Esophagus muscularis mucosa (tissue), 4 donors: ENCODE results near the gene IGLL5. TPM values are rescaled to one million over a fixed set of nuclear protein-coding genes. Genes with fewer than 3 reads are reported as not detected.

Source experiments
- DNase-seq: peaks from one replicate; pipeline ENCODE4 v3.0.0-alpha.2; 2017; ENCODE audit errors: extremely low spot score
- H3K27ac ChIP-seq, 4 donors: fragments of 200-600 bp; sonication (generic); replicated peaks in 1 of 4; 1 replicate in 3 of 4; 2 replicates in 1 of 4; pipeline ENCODE4 v1.5.1; 2016 to 2019; ENCODE audit warnings: mild to moderate bottlenecking in 1 of 4
- H3K27me3 ChIP-seq, 4 donors: fragments of 200-600 bp; sonication (generic); one replicate each; pipeline versions ENCODE4 v1.5.1 to v1.6.0; 2016 to 2019
- H3K36me3 ChIP-seq, 4 donors: fragments of 200-600 bp; sonication (generic); one replicate each; pipeline ENCODE4 v1.5.1; 2016 to 2019
- H3K4me1 ChIP-seq, 4 donors: fragments of 200-600 bp; sonication (generic); one replicate each; pipeline ENCODE4 v1.5.1; 2016 to 2019
- H3K4me3 ChIP-seq, 4 donors: fragments of 200-600 bp; sonication (generic); 1 replicate in 2 of 4; 2 replicates in 2 of 4; pipeline ENCODE4 v1.5.1; 2016 to 2019; ENCODE audit warnings: mild to moderate bottlenecking in 4 of 4, moderate library complexity in 1 of 4
- H3K9me3 ChIP-seq, 4 donors: fragments of 200-600 bp; sonication (generic); 1 replicate in 3 of 4; 2 replicates in 1 of 4; pipeline ENCODE4 v1.5.1; 2016 to 2019
- CTCF ChIP-seq, 3 experiments: fragments of 200-600 bp in 2 of 3; fragments of 450-650 bp in 1 of 3; sonication (generic) in 2 of 3; IDR thresholded peaks; one replicate each; pipeline ENCODE4 v1.5.1; 2017 to 2019; ENCODE audit warnings: antibody characterized with exemption in 3 of 3, mild to moderate bottlenecking in 2 of 3, moderate library complexity in 1 of 3
- EP300 ChIP-seq: sonication (generic); formaldehyde crosslinking; IDR thresholded peaks from one replicate; pipeline ENCODE4 v1.6.1; 2017; ENCODE audit warnings: antibody characterized with exemption
- POLR2A ChIP-seq: fragments of 450-650 bp; IDR thresholded peaks from one replicate; pipeline ENCODE4 v1.6.1; 2017; ENCODE audit warnings: antibody characterized with exemption, moderate library complexity, mild to moderate bottlenecking, low read depth
- POLR2AphosphoS5 ChIP-seq, 2 donors: sonication (generic); formaldehyde crosslinking; IDR thresholded peaks; one replicate each; pipeline ENCODE4 v1.6.1; 2017; ENCODE audit warnings: antibody characterized with exemption in 2 of 2
- WGBS: methylation state at CpG from one replicate; pipeline ENCODE4 v1.1.5; 2018; 5-methylcytosine and 5-hydroxymethylcytosine counted together
- intact Hi-C: fragments of 100-400 bp; cut with DNase I; formaldehyde crosslinking; loops from one replicate; pipeline ENCODE4 v1.15.1; 2023
- total RNA-seq, 4 donors: library from RNA; depleted of rRNA; stranded (reverse); fragments of >200 nt; gene quantifications; one replicate each; pipeline versions ENCODE4 v1.1.0 to v1.2.1, GENCODE V29; 2016

The IGLL5 gene
- total RNA-seq, 4 donors from 2014 or later, result 0.39 to 1.3 (median 0.80) TPM; not detected in 1

GRCh38 chr22:22842085-22842484, 45.5 kb upstream of the IGLL5 start:
- Histone ChIP-seq H3K4me3 (no peak overlapping the region), H3K27ac (no peak overlapping the region), H3K9me3 (peaks cover 0 to 5% (median 0%) of the 10 kb centered on the region in 4 donors), H3K36me3 (no peaks in the 10 kb centered on the region), H3K27me3 (peaks cover 0 to 19% (median 0%) of the 10 kb centered on the region in 4 donors), H3K4me1 (no peaks in the 10 kb centered on the region)
- TF ChIP-seq POLR2A (no peak), EP300 (no peak), CTCF (IDR thresholded peaks at IDR 0.05) (no peak), POLR2AphosphoS5 (IDR thresholded peaks at IDR 0.05) (no peak)
- intact Hi-C loops, result no loop called here
- DNase-seq, result no peak

DNA sequence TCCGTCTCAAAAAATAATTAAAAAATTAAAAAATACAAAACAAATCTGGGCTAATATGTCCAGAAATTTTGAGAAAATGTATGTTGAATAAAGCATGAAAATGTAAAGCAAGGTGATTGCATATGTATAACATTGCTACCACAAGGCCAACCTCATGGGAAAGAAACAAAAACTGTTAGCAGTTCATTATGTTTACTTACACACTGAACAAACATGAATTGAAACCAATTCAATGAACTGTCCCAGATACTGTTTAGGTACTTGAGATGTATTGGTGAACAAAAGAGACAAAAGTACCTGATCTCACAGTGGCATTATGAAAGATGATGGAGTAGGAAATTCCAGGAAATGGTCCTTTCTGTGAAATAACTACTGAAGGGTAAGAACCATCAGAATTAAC, 43.8 kb upstream of the IGLL5 start:
- 89% methylated on average over 1 of the region's 1 CpG for WGBS
- Histone ChIP-seq H3K36me3 (no peaks in the 10 kb centered on the region), H3K27me3 (peaks cover 0 to 12% (median 4%) of the 10 kb centered on the region in 4 donors), H3K27ac (no peak overlapping the region), H3K9me3 (peaks cover 0 to 5% (median 0%) of the 10 kb centered on the region in 4 donors), H3K4me3 (no peak overlapping the region), H3K4me1 (no peaks in the 10 kb centered on the region)
- intact Hi-C loops, result no loop called here
- DNase-seq, result no peak
- TF ChIP-seq POLR2A, result no peak
- no peak for TF ChIP-seq CTCF (IDR thresholded peaks at IDR 0.05)
- TF ChIP-seq EP300, result no peak
- no peak for TF ChIP-seq POLR2AphosphoS5 (IDR thresholded peaks at IDR 0.05)

DNA sequence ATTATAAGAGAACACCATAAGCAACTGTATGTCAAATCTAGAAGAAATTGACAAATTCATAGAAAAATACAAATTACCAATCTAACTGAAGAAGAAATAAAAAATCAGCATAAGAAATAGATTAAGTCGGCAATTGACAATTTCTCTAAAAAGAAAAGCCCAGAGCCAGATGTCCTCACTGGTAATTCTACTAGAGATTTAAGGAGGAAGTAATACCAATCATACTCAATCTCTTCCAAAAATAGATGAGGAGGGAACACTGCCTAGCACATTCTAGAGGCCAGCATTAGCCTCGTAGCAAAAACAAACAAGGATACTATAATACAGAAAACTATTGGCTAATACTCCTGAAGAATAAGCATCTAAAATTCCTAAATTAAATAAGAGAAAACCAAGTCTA, 40.4 kb upstream of the IGLL5 start:
- TF ChIP-seq POLR2A (no peak), EP300 (no peak), CTCF (IDR thresholded peaks at IDR 0.05) (no peak), POLR2AphosphoS5 (IDR thresholded peaks at IDR 0.05) (no peak)

DNA sequence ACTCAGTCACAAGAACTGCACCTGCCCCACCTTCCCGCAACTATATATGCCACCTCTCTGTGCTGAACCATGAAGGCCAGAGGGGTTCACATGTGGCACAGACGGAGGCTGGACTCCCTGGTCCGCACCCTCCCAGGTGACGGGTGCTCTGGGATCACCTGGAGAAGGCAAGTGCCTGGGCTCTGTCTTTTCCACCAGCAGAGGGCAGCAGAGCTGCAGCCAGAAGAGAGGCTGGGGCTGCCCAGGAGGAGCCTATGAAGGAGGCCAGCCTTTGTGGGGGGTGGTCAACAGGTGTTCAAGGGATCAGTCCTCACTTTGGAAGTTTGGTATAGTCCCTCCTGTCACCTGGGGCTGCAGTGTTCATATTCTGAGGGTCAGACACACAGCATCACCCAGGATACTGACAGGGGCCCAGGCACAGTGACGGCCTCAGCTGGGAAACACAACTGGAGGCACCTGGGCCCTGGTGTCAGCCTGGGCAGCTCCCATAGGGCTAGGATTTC, 39.2 kb upstream of the IGLL5 start:
- WGBS, result 8% methylated on average over 4 of the region's 5 CpGs
- peak; percentile 91 for DNase-seq
- intact Hi-C loops, result loop anchor here (5.0 kb wide), 1 partner anchor 109 kb away; no protein-coding TSS in a partner anchor

More for the DNA sequence above, 40.4 kb upstream of the IGLL5 start:
- Histone ChIP-seq H3K27ac (no peak overlapping the region), H3K9me3 (no peaks in the 10 kb centered on the region), H3K4me3 (no peak overlapping the region), H3K36me3 (no peaks in the 10 kb centered on the region), H3K4me1 (no peaks in the 10 kb centered on the region), H3K27me3 (peaks cover 0 to 22% (median 4%) of the 10 kb centered on the region in 4 donors)
- 20% methylated on average over 2 of the region's 2 CpGs for WGBS
- intact Hi-C loops, result loop anchor here (5.0 kb wide), 1 partner anchor 110 kb away; no protein-coding TSS in a partner anchor
- DNase-seq, result no peak

More for the DNA sequence above, 39.2 kb upstream of the IGLL5 start:
- H3K27ac ChIP-seq, result no peak overlapping the region
- H3K36me3 ChIP-seq, result no peaks in the 10 kb centered on the region
- no peak overlapping the region for H3K4me3 ChIP-seq
- TF ChIP-seq EP300, result no peak
- peak; percentile 73 to 82 (median 75) for TF ChIP-seq CTCF (IDR thresholded peaks at IDR 0.05)
- H3K27me3 ChIP-seq, result peaks cover 0 to 31% (median 4%) of the 10 kb centered on the region in 4 donors
- no peaks in the 10 kb centered on the region for H3K4me1 ChIP-seq
- no peaks in the 10 kb centered on the region for H3K9me3 ChIP-seq
